Esophagus squamous epithelium (tissue), 5 donors: ENCODE data around the gene FZD4. TPM values are rescaled to one million over a fixed set of nuclear protein-coding genes. Genes with fewer than 3 reads are reported as not detected.

Experiments used
- DNase-seq: peaks from one replicate; lab custom pipeline; 2025; lab: John Stamatoyannopoulos, UW
- H3K27ac ChIP-seq, 4 donors: fragments of 200-600 bp; sonication (generic); one replicate each; pipeline ENCODE4 v1.5.1; 2016 to 2019; ENCODE audit warnings: mild to moderate bottlenecking in 1 of 4
- H3K27me3 ChIP-seq, 4 donors: fragments of 200-600 bp; sonication (generic); 1 replicate in 3 of 4; 2 replicates in 1 of 4; pipeline versions ENCODE4 v1.5.1 to v1.6.0; 2017 to 2021; ENCODE audit warnings: antibody characterized with exemption in 1 of 4
- H3K36me3 ChIP-seq, 3 donors: fragments of 200-600 bp; sonication (generic); one replicate each; pipeline ENCODE4 v1.5.1; 2016 to 2019
- H3K4me1 ChIP-seq, 3 donors: fragments of 200-600 bp; sonication (generic); one replicate each; pipeline ENCODE4 v1.5.1; 2017 to 2019
- H3K4me3 ChIP-seq, 4 donors: fragments of 200-600 bp; sonication (generic); 1 replicate in 3 of 4; 2 replicates in 1 of 4; pipeline ENCODE4 v1.5.1; 2016 to 2019; ENCODE audit warnings: mild to moderate bottlenecking in 2 of 4, moderate library complexity in 1 of 4
- H3K9me3 ChIP-seq, 3 donors: fragments of 200-600 bp; sonication (generic); one replicate each; pipeline ENCODE4 v1.5.1; 2016 to 2019
- CTCF ChIP-seq, 6 experiments: fragments of 450-650 bp in 4 of 6; fragments of 200-600 bp in 2 of 6; sonication (generic) in 2 of 6; IDR thresholded peaks; one replicate each; pipeline ENCODE4 v1.5.1; 2016 to 2019; ENCODE audit warnings: antibody characterized with exemption in 6 of 6, mild to moderate bottlenecking in 4 of 6, moderate library complexity in 4 of 6
- POLR2A ChIP-seq, 4 donors: fragments of 450-650 bp; IDR thresholded peaks; one replicate each; pipeline ENCODE4 v1.6.1; 2017; ENCODE audit warnings: antibody characterized with exemption in 4 of 4, mild to moderate bottlenecking in 4 of 4, moderate library complexity in 3 of 4
- WGBS, 2 donors: methylation state at CpG; one replicate each; pipeline ENCODE4 v1.1.5; 2018; 5-methylcytosine and 5-hydroxymethylcytosine counted together
- intact Hi-C: fragments of 100-400 bp; cut with DNase I; formaldehyde crosslinking; loops from one replicate; pipeline ENCODE4 v1.15.0; 2022
- total RNA-seq, 4 donors: library from RNA; depleted of rRNA; stranded (reverse); fragments of >200 nt; gene quantifications; one replicate each; pipeline ENCODE4 v1.1.0, GENCODE V29; 2016
- donor health status: DM: yes; HTN: yes; CAD: no.

FZD4 gene
- total RNA-seq, 4 donors from 2014 or later = 1.1 to 14.3 (median 6.8) TPM

DNA sequence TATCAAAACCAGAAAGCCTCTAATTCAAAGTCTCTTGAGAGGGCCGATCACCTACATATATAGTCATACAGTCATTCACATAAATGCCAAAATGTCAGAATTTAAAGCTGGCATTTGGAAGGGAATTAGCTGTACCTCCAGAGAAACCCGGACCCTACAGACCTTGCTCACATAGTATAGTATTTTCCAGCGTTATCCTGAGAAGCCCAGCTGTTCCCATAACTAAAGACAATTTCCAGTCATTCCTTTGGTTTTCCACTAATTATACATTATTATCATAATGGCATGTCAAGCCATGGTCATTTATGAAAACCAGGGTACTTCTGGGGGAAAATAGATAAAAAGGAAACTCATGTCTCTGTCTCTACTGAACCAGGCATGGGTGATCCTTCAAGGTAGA lies 53.6 kb downstream of the FZD4 start:
- TF ChIP-seq POLR2A (IDR thresholded peaks at IDR 0.05) = no peak
- no peak for TF ChIP-seq CTCF (IDR thresholded peaks at IDR 0.05)
- H3K4me1 ChIP-seq = peaks cover 0 to 3% (median 3%) of the 10 kb centered on the region in 3 donors

GRCh38 chr11:86900162-86900561 lies 55.0 kb downstream of the FZD4 start:
- WGBS, 2 donors = 59 to 76% methylated on average over 3 of the region's 3 CpGs
- no peak overlapping the region for H3K4me3 ChIP-seq
- no peaks in the 10 kb centered on the region for H3K36me3 ChIP-seq
- intact Hi-C loops = no loop called here
- no peaks in the 10 kb centered on the region for H3K27me3 ChIP-seq
- DNase-seq = no peak
- no peak overlapping the region for H3K27ac ChIP-seq
- H3K9me3 ChIP-seq = no peaks in the 10 kb centered on the region
- H3K4me1 ChIP-seq = peaks cover 0 to 5% (median 4%) of the 10 kb centered on the region in 3 donors
- TF ChIP-seq CTCF (IDR thresholded peaks at IDR 0.05) (no peak), POLR2A (IDR thresholded peaks at IDR 0.05) (no peak)

More for the DNA sequence above, 53.6 kb downstream of the FZD4 start:
- no peaks in the 10 kb centered on the region for H3K9me3 ChIP-seq
- WGBS, 2 donors = 88 to 91% methylated on average over 3 of the region's 3 CpGs
- H3K27me3 ChIP-seq = no peaks in the 10 kb centered on the region
- DNase-seq = no peak
- H3K27ac ChIP-seq = no peak overlapping the region
- no peak overlapping the region for H3K4me3 ChIP-seq
- intact Hi-C loops = no loop called here
- no peaks in the 10 kb centered on the region for H3K36me3 ChIP-seq

DNA sequence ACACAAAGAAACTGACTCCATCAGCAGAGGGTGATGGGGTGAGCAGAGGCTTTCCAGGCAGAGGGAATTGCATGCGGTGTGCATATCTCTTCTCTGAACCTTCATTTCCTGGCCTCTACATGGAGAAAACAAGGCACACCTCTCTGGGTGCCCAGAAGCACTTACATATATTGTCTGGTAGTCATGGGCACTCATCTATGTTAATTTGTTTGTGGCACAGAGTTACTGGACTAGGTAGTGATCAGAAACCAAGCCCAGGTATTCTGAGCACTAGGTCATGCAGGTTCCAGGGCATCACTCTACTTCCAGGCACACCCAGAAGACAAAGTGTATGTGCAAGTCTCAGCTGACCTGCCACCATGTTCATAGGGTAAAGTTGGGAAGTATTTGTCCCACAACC lies 56.5 kb downstream of the FZD4 start:
- peaks cover 0 to 5% (median 4%) of the 10 kb centered on the region in 3 donors for H3K4me1 ChIP-seq
- no peaks in the 10 kb centered on the region for H3K27me3 ChIP-seq
- intact Hi-C loops = no loop called here
- H3K4me3 ChIP-seq = no peak overlapping the region
- TF ChIP-seq POLR2A (IDR thresholded peaks at IDR 0.05) (no peak), CTCF (IDR thresholded peaks at IDR 0.05) (no peak)
- 75 to 90% methylated on average over 1 of the region's 1 CpG for WGBS, 2 donors
- H3K9me3 ChIP-seq = no peaks in the 10 kb centered on the region
- H3K27ac ChIP-seq = no peak overlapping the region
- no peaks in the 10 kb centered on the region for H3K36me3 ChIP-seq
- no peak for DNase-seq

DNA sequence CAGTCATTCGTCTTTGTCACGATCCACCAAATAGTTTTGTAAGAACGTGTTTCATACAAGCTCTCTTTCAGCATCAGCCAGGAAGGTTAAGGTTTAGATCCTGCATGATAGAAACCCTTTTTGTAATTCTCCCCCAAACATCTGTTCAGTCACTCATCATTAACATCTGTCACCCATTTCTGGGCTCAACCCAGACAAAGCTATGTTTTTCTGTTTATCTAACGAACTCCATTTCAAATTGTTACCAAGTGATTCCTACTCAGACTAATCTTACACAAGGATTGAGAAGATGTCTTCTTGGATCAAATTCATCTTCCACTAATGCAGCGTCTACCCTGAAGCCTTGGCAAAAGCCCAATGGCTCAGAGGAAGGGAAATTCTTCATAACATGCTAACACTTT lies 58.8 kb downstream of the FZD4 start:
- WGBS, 2 donors = 35 to 39% methylated on average over 5 of the region's 5 CpGs
- TF ChIP-seq POLR2A (IDR thresholded peaks at IDR 0.05) (no peak), CTCF (IDR thresholded peaks at IDR 0.05) (no peak)
- intact Hi-C loops = no loop called here
- H3K27ac ChIP-seq = no peak overlapping the region
- H3K4me3 ChIP-seq = no peak overlapping the region
- DNase-seq = no peak
- peaks cover 0 to 5% (median 4%) of the 10 kb centered on the region in 3 donors for H3K4me1 ChIP-seq
- H3K36me3 ChIP-seq = no peaks in the 10 kb centered on the region
- no peaks in the 10 kb centered on the region for H3K9me3 ChIP-seq
- H3K27me3 ChIP-seq = no peaks in the 10 kb centered on the region

Other genes starting within 250 kb of the FZD4 start
- gene PRSS23, start 154.9 kb downstream of the FZD4 start, total RNA-seq = 10 to 100 TPM in 2 of 4 donors, 1 to 10 TPM in 2; 2.9 to 20.6 (median 9.4) TPM
- gene TMEM135, start 82.5 kb upstream of the FZD4 start, total RNA-seq = 10 to 100 TPM in 2 of 4 donors, 1 to 10 TPM in 2; 4.5 to 12.0 (median 9.8) TPM